K562 (cell line): ENCODE results near the gene FRMD3. TPM values are rescaled to one million over a fixed set of nuclear protein-coding genes. Genes with fewer than 3 reads are reported as not detected.

ENCODE experiments used
- ATAC-seq: fragments of 200-7000 bp; cut with Tn5 transposase; 3 replicates; pipeline ENCODE4 v1.9.1; 2020; ENCODE audit warnings: moderate library complexity
- BruUV-seq: library from RNA; stranded (reverse); fragments of 400-500 nt; replicated peaks from 2 replicates; lab custom pipeline; 2021; lab: Mats Ljungman, UMichigan
- CTCF ChIA-PET: fragments of 300-600 bp; formaldehyde crosslinking; extraction: SDS; loops from one replicate; lab custom pipeline; 2021; ENCODE audit warnings: low intra/inter-chr PET ratio; lab: Yijun Ruan, JAX
- POLR2A ChIA-PET: fragments of 300-600, 350-650 bp; sonication (Branson Sonifier 250); formaldehyde crosslinking; extraction: SDS; loops from one replicate; lab custom pipeline; 2021; ENCODE audit warnings: antibody characterized with exemption, inconsistent platforms; lab: Yijun Ruan, JAX
- DNase-seq, 4 experiments: peaks; one replicate each; pipeline versions ENCODE4 v3.0.0 to v3.0.0-alpha.2; 2011 to 2018; ENCODE audit warnings: low spot score in 3 of 4, mixed read lengths in 3 of 4; ENCODE audit errors: extremely low read depth in 1 of 4
- FAIRE-seq: peaks from 2 replicates; lab custom pipeline; 2011; peaks lifted over from hg19 to GRCh38; lab: Jason Lieb, UNC
- H2AFZ ChIP-seq: 2 replicates; pipeline ENCODE4 v1.6.0; 2011; ENCODE audit warnings: low read depth, low read length, control low read depth, inconsistent platforms
- H3K27ac ChIP-seq: fragments of 200-600 bp; 3 replicates; pipeline ENCODE4 v1.8.0; 2011; ENCODE audit warnings: low read depth, mild to moderate bottlenecking, control low read depth, inconsistent platforms, low read length, moderate library complexity, mixed read lengths; ENCODE audit errors: extremely low read depth
- H3K27me3 ChIP-seq, 2 experiments: fragments of 300-600 bp in 1 of 2; 2 replicates in 1 of 2; 3 replicates in 1 of 2; pipeline versions ENCODE4 v1.6.0 to v1.8.0; 2011; ENCODE audit warnings: inconsistent platforms in 2 of 2, low read length in 2 of 2, mild to moderate bottlenecking in 1 of 2, mixed read lengths in 1 of 2, moderate library complexity in 1 of 2; ENCODE audit not compliant: control insufficient read depth in 2 of 2, insufficient read depth in 2 of 2
- H3K36me3 ChIP-seq: fragments of 300-600 bp; 3 replicates; pipeline ENCODE4 v1.8.0; 2011; ENCODE audit warnings: mild to moderate bottlenecking, low read length, inconsistent platforms; ENCODE audit not compliant: control insufficient read depth, insufficient read depth
- H3K4me1 ChIP-seq, 2 experiments: fragments of 200-600 bp in 1 of 2; replicated peaks in 1 of 2; 2 replicates in 1 of 2; 3 replicates in 1 of 2; pipeline versions ENCODE4 v1.5.1 to v1.8.0; 2011; ENCODE audit warnings: inconsistent platforms in 2 of 2, low read length in 2 of 2, mild to moderate bottlenecking in 1 of 2, mixed read lengths in 1 of 2, moderate library complexity in 1 of 2; ENCODE audit not compliant: control insufficient read depth in 2 of 2, insufficient read depth in 2 of 2
- H3K4me2 ChIP-seq: 2 replicates; pipeline ENCODE4 v1.6.1; 2011; ENCODE audit warnings: low read length, control low read depth, inconsistent platforms, mixed read lengths; ENCODE audit not compliant: insufficient read depth
- H3K4me3 ChIP-seq: fragments of 200-600 bp; sonication (generic), shearing (Covaris generic); 2 replicates; pipeline ENCODE4 v1.5.1; 2016; ENCODE audit warnings: control low read depth, inconsistent platforms
- H3K79me2 ChIP-seq: fragments of 200-600 bp; 3 replicates; pipeline ENCODE4 v1.8.0; 2011; ENCODE audit warnings: low read length, inconsistent platforms; ENCODE audit not compliant: control insufficient read depth, insufficient read depth
- H3K9ac ChIP-seq, 2 experiments: 2 replicates each; pipeline versions ENCODE4 v1.6.0 to v1.6.1; 2011; ENCODE audit warnings: low read depth in 2 of 2, low read length in 2 of 2, control low read depth in 1 of 2, inconsistent platforms in 1 of 2, mild to moderate bottlenecking in 1 of 2, mixed read lengths in 1 of 2; ENCODE audit not compliant: insufficient read depth in 1 of 2
- H3K9me1 ChIP-seq: one replicate; pipeline ENCODE4 v1.6.0; 2011; ENCODE audit warnings: inconsistent platforms, mild to moderate bottlenecking, low read length, moderate library complexity; ENCODE audit not compliant: control insufficient read depth, insufficient read depth
- H3K9me3 ChIP-seq: replicated peaks from 2 replicates; pipeline ENCODE4 v1.5.1; 2011; ENCODE audit warnings: low read depth, low read length, inconsistent platforms; ENCODE audit not compliant: control insufficient read depth, insufficient read depth
- H4K20me1 ChIP-seq: replicated peaks from 2 replicates; pipeline ENCODE4 v1.6.1; 2011; ENCODE audit warnings: low read length, inconsistent platforms, mixed read lengths; ENCODE audit not compliant: control insufficient read depth, insufficient read depth
- HNRNPUL1 ChIP-seq: fragments of 200-400 bp; formaldehyde crosslinking; IDR thresholded peaks from 2 replicates; pipeline ENCODE4 v1.6.1; 2017; ENCODE audit warnings: low read length
- ILF3 ChIP-seq: fragments of 450-650 bp; IDR thresholded peaks from 2 replicates; pipeline ENCODE4 v1.6.1; 2018; ENCODE audit warnings: antibody characterized with exemption, mild to moderate bottlenecking, moderate library complexity, borderline replicate concordance
- MXD1 ChIP-seq: fragments of 250-450 bp; sonication (Bioruptor Pico); IDR thresholded peaks from 2 replicates; pipeline ENCODE4 v1.8.0; 2021; ENCODE audit warnings: borderline replicate concordance, mild to moderate bottlenecking, moderate library complexity; ENCODE audit not compliant: poor library complexity, severe bottlenecking
- MYNN ChIP-seq, 2 experiments: sonication (generic); formaldehyde crosslinking in 1 of 2; IDR thresholded peaks; 2 replicates each; pipeline versions ENCODE4 v1.5.0 to v1.6.1; 2016 to 2020; ENCODE audit warnings: antibody characterized with exemption in 1 of 2, missing genetic modification reagents in 1 of 2
- PHB2 ChIP-seq: fragments of 450-650 bp; IDR thresholded peaks from 2 replicates; pipeline ENCODE4 v1.6.1; 2017; ENCODE audit warnings: low read depth
- POLR2AphosphoS2 ChIP-seq: IDR thresholded peaks from 2 replicates; pipeline ENCODE4 v1.6.1; 2012; ENCODE audit warnings: low read length, improper control_type of control experiment
- TCF3 ChIP-seq: sonication (generic); formaldehyde crosslinking; IDR thresholded peaks from 2 replicates; pipeline ENCODE4 v1.4.0; 2020; ENCODE audit warnings: mild to moderate bottlenecking, missing genetic modification reagents
- TGIF2 ChIP-seq: sonication (generic); formaldehyde crosslinking; IDR thresholded peaks from 2 replicates; pipeline ENCODE4 v1.8.1; 2022; ENCODE audit warnings: mild to moderate bottlenecking, missing genetic modification reagents, moderate library complexity
- ZBTB1 ChIP-seq: sonication (generic); formaldehyde crosslinking; IDR thresholded peaks from 2 replicates; pipeline ENCODE4 v1.8.1; 2023; ENCODE audit warnings: missing genetic modification reagents, low read depth, mild to moderate bottlenecking, borderline replicate concordance
- ZBTB9 ChIP-seq: fragments of 450-650 bp; formaldehyde crosslinking; IDR thresholded peaks from 2 replicates; pipeline ENCODE4 v1.4.0; 2020; ENCODE audit warnings: mild to moderate bottlenecking, moderate library complexity
- ZKSCAN3 ChIP-seq: fragments of 250-450 bp; sonication (Bioruptor Pico); IDR thresholded peaks from 2 replicates; pipeline ENCODE4 v1.4.0; 2020
- ZNF212 ChIP-seq: fragments of 450-650 bp; formaldehyde crosslinking; IDR thresholded peaks from 2 replicates; pipeline ENCODE4 v1.4.0; 2020; ENCODE audit warnings: mild to moderate bottlenecking
- ZNF384 ChIP-seq: IDR thresholded peaks from 2 replicates; pipeline ENCODE4 v1.6.1; 2012; ENCODE audit warnings: low read depth, low read length, improper control_type of control experiment
- ZNF398 ChIP-seq: fragments of 250-450 bp; sonication (Bioruptor Pico); IDR thresholded peaks from 2 replicates; pipeline ENCODE4 v1.8.0; 2021; ENCODE audit warnings: moderate library complexity, mild to moderate bottlenecking, inconsistent platforms
- WGBS: fragments of 100-300 bp; shearing (Covaris generic); methylation state at CpG from one replicate; pipeline ENCODE4 v1.1.6; 2016; ENCODE audit warnings: low coverage, mixed read lengths; ENCODE audit not compliant: insufficient coverage; ENCODE audit errors: missing lambda C conversion rate; 5-methylcytosine and 5-hydroxymethylcytosine counted together
- in situ Hi-C: fragments of 300-500 bp; cut with MboI; formaldehyde crosslinking; loops from 4 replicates; pipeline ENCODE4 v1.15.0; 2018; ENCODE audit warnings: inconsistent platforms, mixed read lengths
- intact Hi-C: fragments of 100-400 bp; cut with micrococcal nuclease; formaldehyde crosslinking; loops from 2 replicates; pipeline ENCODE4 v1.14.2; 2022
- polyA plus RNA-seq, 8 experiments: library from polyadenylated mRNA; depleted of rRNA in 4 of 8; stranded (reverse) in 5 of 8; unstranded in 3 of 8; fragments of >200 nt; fragmentation: Nextera tagmentation in 2 of 8; fragmentation: Illumina TruSeq in 1 of 8; extraction: Ambion mirVana in 2 of 8; extraction: Trizol in 1 of 8; gene quantifications; 2 replicates each; pipeline versions ENCODE4 v1.2.1 to v1.2.3, GENCODE V29; 2011 to 2014; ENCODE audit warnings: inconsistent platforms in 1 of 8, missing spikeins in 1 of 8
- total RNA-seq, 7 experiments: library from RNA; depleted of rRNA in 6 of 7; stranded (reverse); fragments of >200 nt in 6 of 7; fragmentation: Illumina TruSeq in 2 of 7; extraction: Trizol in 2 of 7; gene quantifications; 2 replicates each; pipeline versions ENCODE4 v1.2.1 to v1.2.3, GENCODE V29; 2011 to 2021; ENCODE audit warnings: low replicate concordance in 1 of 7

FRMD3 gene
- total and polyA plus RNA-seq, 9 of the 15 experiments (the other 6 are each of a cell fraction or from before 2014, with no cell fraction given): 0.09 to 0.51 (median 0.21) TPM

- no peak for TF ChIP-seq MXD1
These were observed 78.4 kb downstream of the FRMD3 start (continued) for GRCh38 chr9:83459830-83460229.

GRCh38 chr9:83458530-83458929, 79.7 kb downstream of the FRMD3 start:
- Histone ChIP-seq H4K20me1 (no peaks in the 10 kb centered on the region), H3K27ac (no peak overlapping the region), H3K4me2 (no peak overlapping the region), H3K9ac (no peak overlapping the region), H3K4me1 (no peaks in the 10 kb centered on the region), H3K9me1 (no peaks in the 10 kb centered on the region), H3K9me3 (no peaks in the 10 kb centered on the region), H3K79me2 (no peaks in the 10 kb centered on the region), H3K27me3 (no peaks in the 10 kb centered on the region), H3K36me3 (no peaks in the 10 kb centered on the region), H2AFZ (no peak overlapping the region), H3K4me3 (no peak overlapping the region)
- FAIRE-seq (no peak), ATAC-seq (no peak), DNase-seq (no peak)
- ChIA-PET CTCF (no interaction called here), POLR2A (no interaction called here)
- in situ Hi-C loops: no loop called here
- TF ChIP-seq TCF3 (CRISPR knock-in tag) (no peak), ZBTB1 (CRISPR knock-in tag) (no peak), TGIF2 (CRISPR knock-in tag) (no peak), ZKSCAN3 (no peak), ILF3 (no peak), PHB2 (no peak), ZBTB9 (CRISPR knock-in tag) (no peak), ZNF384 (no peak), MYNN (IDR thresholded peaks at IDR 0.05) (no peak), MYNN (CRISPR knock-in tag; IDR thresholded peaks at IDR 0.05) (no peak), ZNF398 (CRISPR knock-in tag) (no peak), HNRNPUL1 (no peak), ZNF212 (no peak), POLR2AphosphoS2 (no peak)
- intact Hi-C loops: no loop called here
- 0% methylated on average over 2 of the region's 2 CpGs for WGBS
- no TSS peak for BruUV-seq
